H9 (cell line): Measurements from ENCODE around the gene RNF224. TPM values are rescaled to one million over a fixed set of nuclear protein-coding genes. Genes with fewer than 3 reads are reported as not detected.
"Not testable (repeated sequence)": the region's sequence is repeated elsewhere in the genome, so short reads cannot be mapped to it uniquely, and the experiment has no call there.

Experiments used
- DNase-seq: peaks from one replicate; pipeline ENCODE4 v3.0.0-alpha.2; 2017
- H2AFZ ChIP-seq: one replicate; pipeline ENCODE4 v1.6.1; 2013; ENCODE audit warnings: mild to moderate bottlenecking, low read length, control low read depth, moderate library complexity
- H2AK5ac ChIP-seq: 2 replicates; pipeline ENCODE4 v1.6.1; 2013; ENCODE audit warnings: low read length, control low read depth, mixed read lengths; ENCODE audit not compliant: insufficient read length
- H2BK120ac ChIP-seq: one replicate; pipeline ENCODE4 v1.6.1; 2013; ENCODE audit warnings: low read depth, mild to moderate bottlenecking, low read length, control low read depth, inconsistent platforms; ENCODE audit not compliant: poor library complexity, severe bottlenecking
- H2BK12ac ChIP-seq: 2 replicates; pipeline ENCODE4 v1.6.1; 2013; ENCODE audit warnings: low read length, control low read depth, mixed read lengths, low read depth; ENCODE audit not compliant: insufficient read length
- H2BK15ac ChIP-seq: 2 replicates; pipeline ENCODE4 v1.6.1; 2013; ENCODE audit warnings: low read depth, low read length, control low read depth
- H2BK20ac ChIP-seq: one replicate; pipeline ENCODE4 v1.6.1; 2013; ENCODE audit warnings: low read depth, mild to moderate bottlenecking, low read length, control low read depth, inconsistent platforms; ENCODE audit not compliant: poor library complexity, severe bottlenecking
- H2BK5ac ChIP-seq: 2 replicates; pipeline ENCODE4 v1.6.1; 2013; ENCODE audit warnings: low read length, control low read depth, mixed read lengths; ENCODE audit not compliant: insufficient read length
- H3K14ac ChIP-seq: 2 replicates; pipeline ENCODE4 v1.6.1; 2013; ENCODE audit warnings: low read length, control low read depth; ENCODE audit not compliant: insufficient read depth
- H3K18ac ChIP-seq: 2 replicates; pipeline ENCODE4 v1.6.1; 2013; ENCODE audit warnings: low read depth, mild to moderate bottlenecking, mixed read lengths, low read length, control low read depth; ENCODE audit not compliant: insufficient read length
- H3K23ac ChIP-seq: 2 replicates; pipeline ENCODE4 v1.6.1; 2013; ENCODE audit warnings: low read length, control low read depth, mixed read lengths, low read depth; ENCODE audit not compliant: insufficient read length
- H3K23me2 ChIP-seq: 2 replicates; pipeline ENCODE4 v1.6.1; 2013; ENCODE audit warnings: low read depth, mild to moderate bottlenecking, mixed read lengths, low read length, control low read depth; ENCODE audit not compliant: insufficient read length, poor library complexity, severe bottlenecking
- H3K27ac ChIP-seq: 2 replicates; pipeline ENCODE4 v1.5.1; 2013; ENCODE audit warnings: low read length, control low read depth, mixed read lengths, low read depth; ENCODE audit not compliant: insufficient read length
- H3K27me3 ChIP-seq: 2 replicates; pipeline ENCODE4 v1.6.1; 2013; ENCODE audit warnings: low read length, control low read depth, inconsistent platforms; ENCODE audit not compliant: insufficient read depth
- H3K4ac ChIP-seq: 2 replicates; pipeline ENCODE4 v1.6.1; 2013; ENCODE audit warnings: low read depth, mild to moderate bottlenecking, control low read depth, inconsistent platforms, low read length, moderate library complexity
- H3K4me1 ChIP-seq: 2 replicates; pipeline ENCODE4 v1.6.1; 2013; ENCODE audit warnings: low read length, control low read depth, inconsistent platforms; ENCODE audit not compliant: insufficient read depth
- H3K4me2 ChIP-seq: 2 replicates; pipeline ENCODE4 v1.6.1; 2013; ENCODE audit warnings: low read length, control low read depth, mixed read lengths; ENCODE audit not compliant: insufficient read length, insufficient read depth
- H3K56ac ChIP-seq: 2 replicates; pipeline ENCODE4 v1.6.1; 2013; ENCODE audit warnings: low read depth, mild to moderate bottlenecking, mixed read lengths, low read length, control low read depth; ENCODE audit not compliant: insufficient read length
- H3K79me1 ChIP-seq: 2 replicates; pipeline ENCODE4 v1.6.1; 2013; ENCODE audit warnings: low read depth, mild to moderate bottlenecking, moderate library complexity, low read length, control low read depth, inconsistent platforms; ENCODE audit not compliant: insufficient read depth, poor library complexity, severe bottlenecking
- H3K79me2 ChIP-seq: 2 replicates; pipeline ENCODE4 v1.6.1; 2013; ENCODE audit warnings: low read length, control low read depth, inconsistent platforms; ENCODE audit not compliant: insufficient read depth
- H3K9ac ChIP-seq: 2 replicates; pipeline ENCODE4 v1.6.1; 2013; ENCODE audit warnings: low read length, control low read depth, mixed read lengths; ENCODE audit not compliant: insufficient read length; ENCODE audit errors: extremely low read depth
- H3K9me3 ChIP-seq: one replicate; pipeline ENCODE4 v1.6.1; 2013; ENCODE audit warnings: low read depth, low read length, inconsistent platforms; ENCODE audit not compliant: control insufficient read depth
- H3T11ph ChIP-seq: one replicate; pipeline ENCODE4 v1.6.1; 2013; ENCODE audit warnings: mild to moderate bottlenecking, low read length, control low read depth, inconsistent platforms
- H4K20me1 ChIP-seq: one replicate; pipeline ENCODE4 v1.6.1; 2013; ENCODE audit not compliant: control insufficient read depth, insufficient read length, insufficient read depth
- H4K5ac ChIP-seq: 2 replicates; pipeline ENCODE4 v1.6.1; 2013; ENCODE audit warnings: low read depth, mild to moderate bottlenecking, mixed read lengths, low read length, control low read depth; ENCODE audit not compliant: insufficient read length
- H4K8ac ChIP-seq: replicated peaks from 2 replicates; pipeline ENCODE4 v1.6.1; 2013; ENCODE audit warnings: low read length, control low read depth, mixed read lengths, low read depth; ENCODE audit not compliant: insufficient read length
- H4K91ac ChIP-seq: 2 replicates; pipeline ENCODE4 v1.6.1; 2013; ENCODE audit warnings: low read depth, mild to moderate bottlenecking, moderate library complexity, mixed read lengths, low read length, control low read depth; ENCODE audit not compliant: insufficient read length
- H3K27ac Mint-ChIP-seq, 3 experiments: 2 replicates in 2 of 3; 3 replicates in 1 of 3; pipeline ENCODE4 v1.8.0; 2020 to 2021; ENCODE audit warnings: mixed read lengths in 3 of 3, mild to moderate bottlenecking in 1 of 3, moderate library complexity in 1 of 3
- H3K27me3 Mint-ChIP-seq: 2 replicates; pipeline ENCODE4 v1.8.0; 2021; ENCODE audit warnings: low read depth, mild to moderate bottlenecking, moderate library complexity, mixed read lengths
- H3K36me3 Mint-ChIP-seq, 3 experiments: 2 replicates in 2 of 3; 3 replicates in 1 of 3; pipeline ENCODE4 v1.8.0; 2020 to 2021; ENCODE audit warnings: low read depth in 3 of 3, mixed read lengths in 3 of 3; ENCODE audit not compliant: insufficient read depth in 1 of 3
- H3K4me1 Mint-ChIP-seq, 2 experiments: 2 replicates each; pipeline ENCODE4 v1.8.0; 2020; ENCODE audit warnings: mixed read lengths in 2 of 2
- H3K4me3 Mint-ChIP-seq, 2 experiments: 2 replicates in 1 of 2; 3 replicates in 1 of 2; pipeline ENCODE4 v1.8.0; 2020 to 2021; ENCODE audit warnings: mild to moderate bottlenecking in 2 of 2, mixed read lengths in 2 of 2, moderate library complexity in 1 of 2
- H3K9me3 Mint-ChIP-seq, 2 experiments: 2 replicates in 1 of 2; 3 replicates in 1 of 2; pipeline ENCODE4 v1.8.0; 2020; ENCODE audit warnings: mild to moderate bottlenecking in 2 of 2, mixed read lengths in 2 of 2, moderate library complexity in 1 of 2
- whole genome bisulfite sequencing: extraction: QIAGEN DNeasy Blood & Tissue Kit; methylation state at CpG from one replicate; pipeline ENCODE4 v1.1.7; 2013; ENCODE audit warnings: missing lambda C conversion rate, low lambda C conversion rate, mixed read lengths; ENCODE audit not compliant: insufficient read length; ENCODE audit errors: extremely low coverage; 5-methylcytosine and 5-hydroxymethylcytosine counted together
- total RNA-seq: library from RNA; stranded (reverse); gene quantifications from 2 replicates; pipeline ENCODE4 v1.2.1, GENCODE V29; 2021
- TF ChIP-seq, protein P1 (sequence below): fragments of 200-600 bp; sonication (generic); conservative IDR thresholded peaks from 3 replicates; pipeline ENCODE4 v1.8.0; 2021; ENCODE audit warnings: antibody characterized with exemption, mild to moderate bottlenecking

The RNF224 gene
- total RNA-seq, 1 experiment from 2014 or later = 0.15 TPM

DNA sequence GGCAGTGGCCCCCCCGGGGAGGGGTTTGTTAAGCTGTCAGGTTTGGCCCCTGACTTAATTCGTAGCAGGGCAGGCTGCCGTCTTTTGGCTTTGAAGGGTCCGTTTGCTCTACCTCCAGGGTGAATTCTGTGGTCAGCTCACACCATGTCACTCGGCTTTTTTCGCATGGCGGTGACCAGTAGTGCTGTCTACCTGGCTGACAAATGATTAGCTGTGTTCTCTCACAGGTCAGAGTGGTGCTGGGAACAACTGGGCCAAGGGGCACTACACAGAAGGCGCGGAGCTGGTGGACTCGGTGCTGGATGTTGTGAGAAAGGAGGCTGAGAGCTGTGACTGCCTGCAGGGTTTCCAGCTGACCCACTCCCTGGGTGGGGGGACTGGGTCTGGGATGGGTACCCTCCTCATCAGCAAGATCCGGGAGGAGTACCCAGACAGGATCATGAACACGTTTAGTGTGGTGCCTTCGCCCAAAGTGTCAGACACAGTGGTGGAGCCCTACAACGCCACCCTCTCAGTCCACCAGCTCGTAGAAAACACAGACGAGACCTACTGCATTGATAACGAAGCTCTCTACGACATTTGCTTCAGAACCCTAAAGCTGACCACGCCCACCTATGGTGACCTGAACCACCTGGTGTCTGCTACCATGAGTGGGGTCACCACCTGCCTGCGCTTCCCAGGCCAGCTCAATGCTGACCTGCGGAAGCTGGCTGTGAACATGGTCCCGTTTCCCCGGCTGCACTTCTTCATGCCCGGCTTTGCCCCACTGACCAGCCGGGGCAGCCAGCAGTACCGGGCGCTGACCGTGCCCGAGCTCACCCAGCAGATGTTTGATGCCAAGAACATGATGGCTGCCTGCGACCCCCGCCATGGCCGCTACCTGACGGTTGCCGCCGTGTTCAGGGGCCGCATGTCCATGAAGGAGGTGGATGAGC lies 15.2 kb downstream of the RNF224 start:
- TF ChIP-seq, protein P1, sequence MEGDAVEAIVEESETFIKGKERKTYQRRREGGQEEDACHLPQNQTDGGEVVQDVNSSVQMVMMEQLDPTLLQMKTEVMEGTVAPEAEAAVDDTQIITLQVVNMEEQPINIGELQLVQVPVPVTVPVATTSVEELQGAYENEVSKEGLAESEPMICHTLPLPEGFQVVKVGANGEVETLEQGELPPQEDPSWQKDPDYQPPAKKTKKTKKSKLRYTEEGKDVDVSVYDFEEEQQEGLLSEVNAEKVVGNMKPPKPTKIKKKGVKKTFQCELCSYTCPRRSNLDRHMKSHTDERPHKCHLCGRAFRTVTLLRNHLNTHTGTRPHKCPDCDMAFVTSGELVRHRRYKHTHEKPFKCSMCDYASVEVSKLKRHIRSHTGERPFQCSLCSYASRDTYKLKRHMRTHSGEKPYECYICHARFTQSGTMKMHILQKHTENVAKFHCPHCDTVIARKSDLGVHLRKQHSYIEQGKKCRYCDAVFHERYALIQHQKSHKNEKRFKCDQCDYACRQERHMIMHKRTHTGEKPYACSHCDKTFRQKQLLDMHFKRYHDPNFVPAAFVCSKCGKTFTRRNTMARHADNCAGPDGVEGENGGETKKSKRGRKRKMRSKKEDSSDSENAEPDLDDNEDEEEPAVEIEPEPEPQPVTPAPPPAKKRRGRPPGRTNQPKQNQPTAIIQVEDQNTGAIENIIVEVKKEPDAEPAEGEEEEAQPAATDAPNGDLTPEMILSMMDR = no peak
- Mint-ChIP-seq H3K27me3 (peaks cover 18% of the 10 kb centered on the region), H3K4me1 (peaks cover 24 to 34% of the 10 kb centered on the region in 2 experiments), H3K4me3 (peak overlapping the region; percentile 77 to 86), H3K36me3 (peaks cover 19 to 26% (median 24%) of the 10 kb centered on the region in 3 experiments), H3K9me3 (no peaks in the 10 kb centered on the region; a peak in 2 of 5 replicates), H3K27ac (no peak overlapping the region; a peak in 3 of 7 replicates)
- Histone ChIP-seq H4K5ac (no peak overlapping the region), H3K79me2 (no peaks in the 10 kb centered on the region), H2BK12ac (no peak overlapping the region), H4K8ac (no peak overlapping the region), H3K4me1 (no peaks in the 10 kb centered on the region; the same call in 1 of the 2 replicates), H2BK15ac (no peak overlapping the region), H3K56ac (no peak overlapping the region), H3T11ph (no peak overlapping the region), H4K91ac (no peak overlapping the region), H2AK5ac (no peak overlapping the region), H2BK120ac (no peak overlapping the region), H3K23me2 (peaks cover 12% of the 10 kb centered on the region), H4K20me1 (peaks cover 3% of the 10 kb centered on the region), H3K27ac (no peak overlapping the region), H3K27me3 (no peaks in the 10 kb centered on the region), H3K4ac (no peak overlapping the region), H3K9ac (peak overlapping the region; percentile 53), H3K23ac (no peak overlapping the region), H3K79me1 (no peaks in the 10 kb centered on the region), H2BK20ac (no peak overlapping the region), H3K4me2 (peak overlapping the region; percentile 46), H3K14ac (no peak overlapping the region; the same call in 1 of the 2 replicates), H3K18ac (no peak overlapping the region), H2BK5ac (no peak overlapping the region), H2AFZ (no peak overlapping the region), H3K9me3 (no peaks in the 10 kb centered on the region)
- DNase-seq = no peak
- WGBS = no CpG with 5 or more reads among the region's 36 CpGs

- H3K36me3 Mint-ChIP-seq = peaks cover 19 to 26% (median 24%) of the 10 kb centered on the region in 3 experiments
- H4K91ac ChIP-seq, H3K23ac ChIP-seq, H3K56ac ChIP-seq, H4K20me1 ChIP-seq, H3K18ac ChIP-seq, H3K4ac ChIP-seq, H3K79me1 ChIP-seq, H2BK120ac ChIP-seq, H4K8ac ChIP-seq, H3K9me3 ChIP-seq, H3K27ac Mint-ChIP-seq, H3K27ac ChIP-seq, DNase-seq, H3K4me2 ChIP-seq, H3K79me2 ChIP-seq, H3K27me3 ChIP-seq, H3T11ph ChIP-seq, H2BK5ac ChIP-seq, H3K9me3 Mint-ChIP-seq, H2BK15ac ChIP-seq, H3K9ac ChIP-seq, H2AK5ac ChIP-seq, H3K4me1 ChIP-seq, H2AFZ ChIP-seq, H2BK20ac ChIP-seq, H2BK12ac ChIP-seq, H3K14ac ChIP-seq, H4K5ac ChIP-seq: not testable (repeated sequence)
- peaks cover 23% of the 10 kb centered on the region for H3K27me3 Mint-ChIP-seq
- WGBS = no CpG with 5 or more reads among the region's 18 CpGs
- H3K4me3 Mint-ChIP-seq = peak overlapping the region; percentile 77 to 86
- H3K4me1 Mint-ChIP-seq = peaks cover 21 to 32% of the 10 kb centered on the region in 2 experiments
- peaks cover 12% of the 10 kb centered on the region for H3K23me2 ChIP-seq
These were observed 15.9 kb downstream of the RNF224 start for GRCh38 chr9:137243266-137243625.
